HG02885 (cell line): ENCODE data around the gene PNMA6E.

Experiments used
- ATAC-seq: cut with Tn5 transposase; IDR thresholded peaks from one replicate; pipeline ENCODE4 v1.9.1; 2021; ENCODE audit warnings: mild to moderate bottlenecking; ENCODE audit not compliant: unreplicated experiment, poor library complexity

PNMA6E gene

GRCh38 chrX:153401133-153401764, at the start of gene PNMA6E:
TSS of gene PNMA6E (minus strand) at chrX:153401350. CDS start at chrX:153398849, 2,501 bp downstream.
- no peak for ATAC-seq

GRCh38 chrX:153450949-153451277, 49.8 kb upstream of the PNMA6E start:
- ATAC-seq, result no peak

DNA sequence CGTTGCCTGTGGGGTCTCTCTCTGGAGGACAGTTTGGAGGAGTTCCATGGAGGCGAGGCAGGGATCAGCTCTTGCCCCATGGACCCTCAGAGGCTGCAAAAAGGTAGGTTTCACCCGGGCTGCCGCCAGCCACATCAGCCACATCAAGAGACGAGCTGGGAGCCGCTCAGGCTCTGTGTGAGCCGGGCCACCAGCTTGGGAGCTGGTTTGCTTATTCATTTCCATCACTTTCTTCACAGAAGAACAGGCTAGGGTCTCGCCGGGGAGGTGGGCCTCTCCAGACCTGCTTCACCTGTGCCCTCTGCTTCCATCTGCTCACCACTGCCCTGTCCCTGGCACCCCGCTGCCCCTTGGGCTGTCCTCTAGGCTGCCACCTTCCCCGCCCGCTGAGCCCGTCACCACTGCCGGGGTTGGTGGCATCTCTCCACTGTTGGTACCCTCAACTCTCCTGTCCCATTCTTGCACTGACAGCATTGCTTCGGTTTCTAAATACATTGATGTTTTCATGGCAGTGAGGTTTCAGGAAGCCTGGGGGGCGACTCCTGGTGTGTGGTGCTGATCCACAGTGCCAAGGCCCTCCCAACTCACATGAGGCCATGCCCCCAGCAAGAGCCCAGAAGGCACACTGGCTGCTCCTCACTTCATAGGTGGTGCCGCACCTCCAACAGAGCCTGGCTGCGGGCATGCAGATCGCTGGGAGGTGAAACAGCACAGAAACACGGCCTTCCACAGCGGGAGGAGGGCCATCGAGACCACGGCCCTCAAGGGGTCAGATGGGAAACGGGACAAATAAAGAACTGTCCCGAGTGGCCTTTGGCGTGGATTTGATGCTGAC, 49.2 kb upstream of the PNMA6E start:
- ATAC-seq, result no peak

GRCh38 chrX:153449368-153450113, 48.4 kb upstream of the PNMA6E start:
- ATAC-seq, result no peak

GRCh38 chrX:153448556-153449367, 47.6 kb upstream of the PNMA6E start:
- no peak for ATAC-seq

DNA sequence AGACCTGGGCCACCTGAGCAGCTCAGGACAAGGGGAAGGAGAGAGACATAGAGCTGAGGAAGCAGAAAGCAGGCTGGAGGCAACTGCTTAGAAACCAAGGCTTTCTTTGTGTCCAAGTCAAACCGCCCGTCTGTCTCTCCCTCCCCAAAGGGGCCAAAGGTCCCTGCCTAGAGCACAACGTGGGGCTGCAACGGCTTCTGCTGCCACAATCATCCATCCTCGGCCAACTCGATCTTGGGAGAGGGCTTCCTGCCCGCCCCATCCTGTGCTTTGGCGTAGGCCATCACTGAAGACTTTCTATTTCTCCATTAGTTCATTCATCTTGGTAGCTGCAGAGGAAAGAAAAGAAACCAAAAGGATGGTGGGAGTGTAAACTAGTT, 46.4 kb upstream of the PNMA6E start:
- no peak for ATAC-seq

GRCh38 chrX:153446950-153447580, 45.9 kb upstream of the PNMA6E start:
- ATAC-seq, result no peak

- ATAC-seq, result no peak
Measured at GRCh38 chrX:153446636-153446936, 45.4 kb upstream of the PNMA6E start.

DNA sequence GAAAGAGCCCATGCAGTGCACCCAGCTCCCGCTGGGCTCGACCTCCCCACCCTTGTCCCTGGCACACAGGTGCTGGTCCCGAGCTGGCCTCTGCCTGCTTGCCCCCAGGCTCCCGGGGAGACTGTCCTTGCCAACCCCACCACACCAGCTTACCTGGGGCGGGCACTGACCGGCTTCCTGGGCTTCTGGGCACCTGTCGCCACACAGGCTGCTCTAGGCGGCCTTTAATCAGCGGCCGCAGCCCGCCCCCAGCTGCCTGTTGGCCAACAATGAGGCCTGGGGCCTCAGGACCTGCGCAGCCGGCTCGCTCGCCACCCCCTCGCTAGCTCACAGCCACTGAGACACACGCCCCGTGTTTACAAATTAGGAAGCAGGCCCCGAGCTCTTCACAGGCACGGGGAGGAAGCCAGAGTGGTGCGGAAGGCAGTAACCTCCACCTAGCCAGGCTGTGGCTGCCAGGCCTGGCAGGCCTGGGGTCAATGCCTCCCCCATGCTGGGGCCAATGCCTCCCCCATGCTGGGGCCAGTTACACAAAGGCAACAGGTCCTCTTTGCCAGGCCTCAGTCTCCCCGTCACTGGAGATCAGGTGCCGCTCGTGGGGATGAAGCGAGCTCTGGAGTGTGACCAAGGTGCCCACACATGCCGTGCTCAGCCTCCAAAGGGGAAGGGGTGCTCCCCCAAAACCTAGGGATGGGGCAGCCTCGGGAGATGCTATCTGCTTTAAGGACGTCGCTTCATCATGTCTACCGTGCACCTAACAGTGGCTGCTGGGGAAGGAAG, 44.9 kb upstream of the PNMA6E start, which contains the start of gene TREX2:
TREX2 (minus strand) TSS at position 201 of the 780 bp plus-strand sequence. CDS start 626 bp downstream, outside the sequence.
- ATAC-seq, result no peak

- ATAC-seq, result no peak
Measured at GRCh38 chrX:153445106-153445855, 44.1 kb upstream of the PNMA6E start.

GRCh38 chrX:153444333-153445011, 43.3 kb upstream of the PNMA6E start:
- ATAC-seq, result no peak

DNA sequence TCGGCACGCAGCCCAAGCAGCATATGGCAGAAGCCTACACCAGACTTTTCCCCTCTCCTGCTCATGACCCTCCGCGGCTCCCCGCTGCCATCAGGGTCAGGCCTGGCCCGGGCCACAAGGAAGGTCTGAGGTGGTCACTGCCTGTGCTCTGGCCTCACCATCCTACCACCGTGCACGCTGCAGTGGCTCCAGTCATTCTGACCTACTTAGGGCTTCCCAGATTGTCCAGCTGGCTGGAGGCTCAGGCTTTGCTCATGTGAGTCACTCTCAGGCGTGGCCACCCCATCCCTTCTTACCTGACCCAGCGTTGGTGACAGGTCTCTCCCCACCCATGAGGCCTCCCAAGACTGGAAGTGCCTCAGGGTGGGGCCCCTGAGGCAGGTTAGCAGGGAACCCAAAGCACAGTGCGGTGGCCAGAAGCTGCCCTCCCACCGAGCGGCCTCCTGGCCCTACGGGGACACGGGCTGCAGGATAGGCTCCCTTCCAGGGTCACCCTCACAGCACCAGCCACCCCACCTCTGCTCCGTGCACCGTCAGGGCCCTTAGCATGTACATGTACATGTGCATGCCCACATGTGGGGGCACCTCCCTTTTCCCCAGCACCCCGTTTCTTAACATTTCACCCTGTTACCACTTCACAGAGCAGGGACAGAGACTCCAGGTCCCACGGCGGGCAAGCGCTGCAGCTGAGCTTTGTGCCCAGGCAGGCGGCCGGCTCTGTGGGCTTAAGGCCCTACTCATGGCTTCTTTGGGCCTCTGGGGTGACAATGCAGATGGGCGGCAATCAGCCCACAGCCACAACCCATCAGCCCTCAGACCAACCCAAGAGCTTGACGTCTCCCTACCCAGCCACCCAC, 42.6 kb upstream of the PNMA6E start:
- ATAC-seq, result no peak

DNA sequence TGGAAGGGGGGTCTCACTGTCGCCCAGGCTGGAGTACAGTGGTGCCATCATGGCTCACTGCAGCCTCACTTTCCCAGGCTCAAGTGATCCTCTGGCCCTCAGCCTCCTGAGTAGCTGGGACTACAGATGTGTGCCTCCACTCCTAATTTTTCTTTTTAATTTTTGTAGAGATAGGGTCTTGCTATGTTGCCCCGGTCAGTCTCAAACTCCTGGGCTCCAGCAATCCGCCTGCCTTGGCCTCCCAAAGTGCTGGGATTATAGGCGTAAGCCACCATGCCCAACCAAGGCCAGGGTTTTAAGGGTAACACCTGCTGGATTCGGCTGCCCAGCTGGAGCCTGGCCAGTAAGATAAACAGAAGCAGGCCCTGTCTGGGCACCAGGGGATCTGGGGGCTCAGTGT, 41.3 kb upstream of the PNMA6E start:
- no peak for ATAC-seq

GRCh38 chrX:153441981-153442380, 40.8 kb upstream of the PNMA6E start:
- ATAC-seq, result no peak

- no peak for ATAC-seq
Measured at GRCh38 chrX:153441296-153441695, 40.1 kb upstream of the PNMA6E start.

DNA sequence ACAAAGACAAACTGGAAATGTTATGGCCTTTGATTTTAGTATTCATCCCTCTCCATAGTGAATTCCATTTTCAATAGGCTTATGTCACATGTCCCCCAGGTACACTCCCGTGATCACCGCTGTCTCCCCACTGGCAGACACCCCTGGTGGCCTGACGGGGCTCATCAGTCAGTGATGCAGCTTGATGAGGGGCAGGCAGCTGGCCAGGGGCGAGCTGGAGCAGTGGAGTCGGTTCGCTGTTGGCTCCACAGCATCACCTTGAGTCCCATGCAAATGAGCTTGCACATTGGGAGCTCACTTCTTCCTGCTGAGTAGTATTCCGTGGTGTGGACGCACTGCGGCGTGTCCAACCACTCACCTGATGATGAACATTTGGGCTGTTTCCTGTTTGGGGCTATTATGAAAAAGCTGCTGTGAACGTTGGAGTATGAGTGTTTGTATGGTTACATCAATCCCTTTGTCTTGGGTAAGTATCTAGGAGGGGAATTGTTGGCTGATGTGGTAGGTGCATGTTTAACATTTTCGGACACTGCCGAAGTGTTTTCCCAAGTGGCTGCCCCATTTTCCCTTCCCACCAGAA, 39.5 kb upstream of the PNMA6E start:
- no peak for ATAC-seq

DNA sequence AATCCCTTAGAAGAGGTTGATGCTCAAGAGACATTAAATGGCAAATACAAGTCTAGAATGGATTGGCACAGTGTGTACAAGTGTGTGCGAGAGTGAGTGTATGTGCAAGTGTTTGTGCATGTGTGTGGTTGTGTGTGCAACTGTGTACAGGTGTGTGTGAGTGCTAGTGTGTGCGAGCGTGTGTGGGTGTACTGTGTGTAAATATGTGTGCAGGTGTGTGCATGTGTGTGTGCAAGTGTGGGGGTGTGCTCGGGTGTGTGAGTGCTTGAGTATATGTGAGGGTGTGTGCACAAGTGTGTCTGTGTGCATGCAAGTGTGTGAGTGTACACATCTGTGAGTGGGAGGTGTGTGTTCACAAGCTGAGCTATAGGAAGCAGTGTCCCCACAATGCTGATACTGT, 38.8 kb upstream of the PNMA6E start:
- ATAC-seq, result no peak
